GM12892 (cell line): ENCODE results near the gene B4GALT7.
"Not testable (repeated sequence)": the region's sequence is repeated elsewhere in the genome, so short reads cannot be mapped to it uniquely, and the experiment has no call there.

Experiments
- POLR2A ChIP-seq: IDR thresholded peaks from 2 replicates; pipeline ENCODE4 v1.6.1; 2011; ENCODE audit warnings: low read depth, low read length, control low read depth
- POLR2AphosphoS5 ChIP-seq: IDR thresholded peaks from 2 replicates; pipeline ENCODE4 v1.6.1; 2011; ENCODE audit warnings: low read depth, low read length, control low read depth

DNA sequence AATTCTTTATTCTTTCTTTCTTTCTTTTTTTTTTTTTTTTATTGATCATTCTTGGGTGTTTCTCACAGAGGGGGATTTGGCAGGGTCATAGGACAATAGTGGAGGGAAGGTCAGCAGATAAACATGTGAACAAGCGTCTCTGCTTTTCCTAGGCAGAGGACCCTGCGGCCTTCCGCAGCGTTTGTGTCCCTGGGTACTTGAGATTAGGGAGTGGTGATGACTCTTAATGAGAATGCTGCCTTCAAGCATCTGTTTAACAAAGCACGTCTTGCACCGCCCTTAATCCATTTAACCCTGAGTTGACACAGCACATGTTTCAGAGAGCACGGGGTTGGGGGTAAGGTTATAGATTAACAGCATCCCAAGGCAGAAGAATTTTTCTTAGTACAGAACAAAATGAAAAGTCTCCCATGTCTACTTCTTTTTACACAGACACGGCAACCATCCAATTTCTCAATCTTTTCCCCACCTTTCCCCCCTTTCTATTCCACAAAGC, 40.4 kb upstream of the B4GALT7 start:
- not testable (repeated sequence) for TF ChIP-seq POLR2AphosphoS5, POLR2A
